ENCODE results near the gene RGL4.
"Not testable (repeated sequence)": the region's sequence is repeated elsewhere in the genome, so short reads cannot be mapped to it uniquely, and the experiment has no call there.

Gene RGL4, protein sequence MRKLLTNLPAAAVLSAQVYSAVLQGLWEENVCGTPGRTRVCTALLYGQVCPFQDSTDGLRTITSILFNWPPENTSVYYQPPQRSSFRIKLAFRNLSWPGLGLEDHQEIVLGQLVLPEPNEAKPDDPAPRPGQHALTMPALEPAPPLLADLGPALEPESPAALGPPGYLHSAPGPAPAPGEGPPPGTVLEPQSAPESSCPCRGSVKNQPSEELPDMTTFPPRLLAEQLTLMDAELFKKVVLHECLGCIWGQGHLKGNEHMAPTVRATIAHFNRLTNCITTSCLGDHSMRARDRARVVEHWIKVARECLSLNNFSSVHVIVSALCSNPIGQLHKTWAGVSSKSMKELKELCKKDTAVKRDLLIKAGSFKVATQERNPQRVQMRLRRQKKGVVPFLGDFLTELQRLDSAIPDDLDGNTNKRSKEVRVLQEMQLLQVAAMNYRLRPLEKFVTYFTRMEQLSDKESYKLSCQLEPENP

DNA sequence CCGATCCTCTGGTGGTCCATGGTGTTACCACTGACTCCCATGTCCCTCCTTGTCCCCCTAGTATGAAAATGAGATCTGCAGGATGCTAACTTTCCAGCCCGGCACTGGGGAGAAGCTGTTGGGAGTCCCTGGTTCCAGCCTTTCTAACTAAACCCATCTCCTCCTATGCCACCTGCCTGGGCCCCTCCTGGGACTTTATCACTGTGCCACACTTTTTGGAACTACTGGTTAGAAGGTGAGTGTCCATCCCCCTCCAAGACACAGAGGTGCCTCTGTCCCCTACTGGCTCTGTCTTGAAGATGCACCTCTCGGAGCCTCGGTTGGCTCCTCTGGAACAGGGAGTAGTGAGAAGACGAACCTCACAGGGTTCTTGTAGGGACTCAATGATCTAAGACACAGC lies at the start of gene RGL4:
TSS of gene RGL4 (plus strand) at position 301 of the 400 bp plus-strand sequence. CDS start 1,018 bp downstream, outside the sequence.
- FAIRE-seq = no peak

DNA sequence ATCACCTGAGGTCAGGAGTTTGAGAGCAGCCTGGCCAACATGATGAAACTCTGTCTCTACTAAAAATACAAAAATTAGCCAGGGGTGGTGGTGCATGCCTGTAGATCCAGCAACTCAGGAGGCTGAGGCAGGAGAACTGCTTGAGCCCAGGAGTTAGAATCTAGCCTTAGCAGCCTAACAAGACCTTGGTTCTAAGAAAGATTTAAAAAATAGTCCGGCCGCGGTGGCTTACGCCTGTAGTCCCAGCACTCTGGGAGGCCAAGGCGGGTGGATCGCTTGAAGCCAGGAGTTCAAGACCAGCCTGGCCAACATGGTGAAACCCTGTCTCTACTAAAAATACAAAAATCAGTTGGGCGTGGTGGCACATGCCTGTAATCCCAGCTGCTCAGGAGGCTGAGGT lies 44.3 kb upstream of the RGL4 start:
- FAIRE-seq = not testable (repeated sequence)

DNA sequence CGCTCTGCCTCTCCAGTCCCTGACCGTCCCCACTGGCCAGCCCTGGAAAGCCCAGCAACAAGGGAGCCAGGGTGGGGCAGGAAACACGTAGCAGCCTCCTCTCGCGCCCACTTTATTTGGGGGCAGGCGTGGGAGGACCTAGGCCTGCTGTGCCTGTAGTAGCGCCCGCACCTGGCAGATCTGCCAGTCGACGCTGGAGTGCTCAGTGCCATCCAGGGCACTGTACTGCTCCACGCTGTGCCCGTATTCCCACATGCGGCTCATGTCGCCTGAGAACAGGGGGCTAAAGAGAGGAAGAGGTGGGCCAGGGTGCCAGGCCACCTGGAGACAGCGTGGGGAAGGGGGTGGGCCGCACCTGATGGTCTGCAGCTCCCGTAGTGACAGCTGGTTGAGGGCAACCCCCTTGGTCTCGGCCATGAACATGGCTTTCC lies 41.7 kb upstream of the RGL4 start:
- FAIRE-seq = no peak

DNA sequence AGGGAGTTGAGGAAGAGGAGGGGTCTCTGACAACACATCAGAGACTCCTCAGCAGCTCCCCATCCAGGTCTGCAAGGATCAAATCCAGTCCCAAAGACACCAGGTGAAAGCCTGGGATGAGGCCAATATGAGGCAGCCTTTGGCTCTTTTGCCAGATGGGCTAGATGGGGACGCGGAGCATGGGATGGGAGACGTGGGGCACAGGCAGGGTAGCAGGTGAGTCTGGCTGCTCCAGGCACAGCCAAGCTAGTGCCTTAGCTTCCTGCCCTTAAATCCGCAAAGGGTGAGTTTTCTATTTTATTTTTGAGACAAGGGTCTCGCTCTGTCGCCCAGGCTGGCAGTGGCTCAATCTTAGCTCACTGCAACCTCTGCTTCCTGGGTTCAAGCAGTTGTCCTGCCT lies 39.1 kb upstream of the RGL4 start:
- no peak for FAIRE-seq

DNA sequence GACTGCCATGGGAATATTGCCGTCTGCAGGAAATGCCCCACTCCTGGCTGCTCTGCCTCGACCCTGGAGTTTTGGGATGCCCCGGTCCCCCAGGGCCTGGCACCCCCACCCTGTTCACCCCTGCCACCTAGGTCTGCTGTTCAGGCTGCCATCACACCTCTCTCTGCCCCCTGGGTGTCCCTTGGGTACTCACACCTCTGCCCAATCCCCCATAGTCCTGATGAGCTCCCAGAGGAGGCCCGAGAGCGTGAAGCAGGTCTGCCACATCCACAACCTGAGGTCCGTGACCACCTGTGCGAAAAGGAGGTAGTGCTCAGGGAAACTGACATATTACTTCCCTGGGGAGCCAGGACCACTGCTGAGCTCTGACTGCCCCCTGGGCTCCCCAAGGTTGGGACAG lies 38.5 kb upstream of the RGL4 start:
- no peak for FAIRE-seq

DNA sequence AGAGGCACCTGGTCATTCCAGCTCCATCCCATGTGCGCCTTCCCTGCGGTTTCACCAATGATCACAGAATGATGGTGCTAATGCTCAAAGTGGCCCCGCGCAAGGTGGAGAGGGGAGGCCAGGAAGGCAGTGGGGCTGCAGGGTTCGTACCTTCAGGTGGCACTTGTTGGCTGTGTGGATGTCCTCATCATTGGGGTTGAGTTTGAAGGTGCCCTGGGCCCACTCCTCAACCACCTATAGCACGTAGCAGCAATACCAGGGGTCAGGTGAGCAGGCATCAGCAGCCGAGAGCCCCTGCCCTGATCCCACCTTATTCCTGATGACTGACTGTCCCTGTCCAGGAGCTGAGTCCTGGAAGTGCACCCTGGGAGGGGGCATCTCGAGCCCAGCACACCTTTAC lies 38.1 kb upstream of the RGL4 start:
- no peak for FAIRE-seq

DNA sequence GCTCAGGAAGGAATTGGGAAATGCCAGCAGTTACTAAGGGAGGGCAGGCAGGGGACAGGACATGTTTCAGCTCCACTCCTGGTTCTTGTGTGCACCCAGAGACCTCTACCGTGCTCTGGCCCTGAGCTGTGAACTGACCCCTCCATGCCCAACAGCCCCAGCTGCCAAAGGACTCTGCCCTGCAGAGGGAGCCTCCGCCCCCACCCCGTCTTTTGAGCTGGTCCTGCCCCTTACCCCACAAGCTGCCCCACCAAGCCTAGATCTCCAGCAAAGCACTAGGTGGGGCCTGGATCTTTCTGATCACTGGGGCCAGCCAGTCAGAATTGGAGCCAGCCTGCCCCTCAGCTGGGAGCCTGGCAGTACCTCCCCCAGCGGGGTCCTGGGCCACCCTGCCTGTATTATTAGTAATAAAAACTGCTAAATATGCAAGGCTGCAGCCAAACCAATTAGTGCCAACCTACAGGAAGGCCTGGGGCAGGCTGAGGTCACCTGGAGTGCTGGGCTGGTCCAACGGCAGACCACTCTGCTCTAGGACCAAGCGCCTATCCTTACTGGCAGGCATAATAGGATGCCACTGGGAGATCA lies 34.8 kb upstream of the RGL4 start:
- FAIRE-seq = no peak

DNA sequence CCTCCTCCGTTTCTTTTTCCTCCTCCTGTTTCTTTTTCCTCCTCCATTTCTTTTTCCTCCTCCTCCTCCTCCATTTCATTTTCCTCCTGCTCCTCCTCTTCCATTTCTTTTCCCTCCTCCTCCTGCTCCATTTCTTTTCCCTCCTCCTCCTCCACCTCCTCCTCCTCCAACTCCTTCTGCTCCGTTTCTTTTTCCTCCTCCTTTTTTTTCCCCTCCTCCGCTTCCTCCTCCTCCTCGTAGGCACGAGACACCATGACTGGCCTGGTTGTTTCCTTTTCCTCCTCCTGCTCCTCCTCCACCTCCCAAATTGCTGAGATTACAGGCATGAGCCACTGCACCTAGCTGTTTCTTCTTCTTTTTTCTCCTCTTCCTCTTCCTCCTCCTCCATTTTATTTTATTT lies 33.1 kb upstream of the RGL4 start:
- FAIRE-seq = no peak

DNA sequence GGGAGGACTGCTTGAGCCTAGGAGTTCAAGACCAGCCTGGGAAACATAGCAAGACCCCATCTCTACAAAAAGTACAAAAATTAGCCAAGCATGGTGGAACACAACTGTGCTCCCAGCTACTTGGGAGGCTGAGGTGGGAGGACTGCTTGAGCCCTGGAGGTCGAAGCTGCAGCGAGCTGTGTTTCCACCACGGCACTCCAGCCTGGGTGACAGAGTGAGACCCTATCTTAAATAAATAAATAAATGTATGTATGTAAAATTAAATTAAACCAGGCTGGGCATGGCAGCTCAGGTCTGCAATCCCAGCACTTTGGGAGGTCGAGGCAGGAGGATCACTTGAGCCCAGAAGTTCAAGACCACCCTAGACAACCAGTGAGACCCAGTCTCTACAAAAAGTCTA lies 30.4 kb upstream of the RGL4 start:
- FAIRE-seq = not testable (repeated sequence)

DNA sequence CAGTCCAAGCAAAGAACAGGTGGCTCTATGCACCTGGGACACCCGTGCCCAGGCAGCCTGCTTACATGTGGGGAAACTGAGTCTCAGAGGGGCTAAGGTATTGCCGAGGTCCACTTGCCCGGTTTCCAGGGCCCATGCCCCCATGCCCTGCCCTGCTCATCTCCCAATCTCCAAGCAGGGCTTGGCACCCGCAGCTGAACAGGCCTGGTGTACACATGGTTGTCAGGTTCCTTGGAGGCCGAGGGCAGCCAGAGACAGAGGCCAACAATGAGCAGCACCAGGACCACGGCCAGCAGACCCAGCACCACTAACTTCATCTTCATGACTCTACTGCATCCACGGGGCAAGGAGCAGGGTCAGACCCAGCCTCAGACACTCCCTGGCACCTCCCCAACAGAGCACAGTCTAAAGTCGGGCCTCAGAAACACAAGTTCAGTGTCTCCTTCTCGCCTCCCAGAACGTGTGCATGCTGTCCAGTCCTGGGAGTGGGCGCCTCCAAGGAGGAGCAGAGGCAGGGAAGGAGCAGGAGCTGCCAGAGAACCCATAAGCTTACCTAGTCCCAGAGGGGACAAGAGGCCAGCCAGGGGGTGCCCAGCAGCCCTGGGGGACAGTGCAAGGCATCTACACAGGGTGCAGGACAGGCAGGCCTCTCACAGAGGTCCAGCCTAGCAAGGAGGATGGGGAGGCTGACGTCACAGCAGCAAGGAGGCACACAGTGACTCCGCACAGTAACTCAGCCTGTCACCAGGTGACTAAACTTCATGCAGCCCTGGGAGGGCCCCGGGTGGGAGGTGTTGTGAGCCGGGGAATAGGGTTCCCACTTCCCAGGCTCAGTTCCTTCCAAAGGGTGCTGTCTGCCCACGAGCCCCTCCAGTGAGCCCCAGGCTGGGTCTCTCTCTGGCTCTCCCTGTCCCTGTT lies 20.2 kb upstream of the RGL4 start:
- FAIRE-seq = no peak

DNA sequence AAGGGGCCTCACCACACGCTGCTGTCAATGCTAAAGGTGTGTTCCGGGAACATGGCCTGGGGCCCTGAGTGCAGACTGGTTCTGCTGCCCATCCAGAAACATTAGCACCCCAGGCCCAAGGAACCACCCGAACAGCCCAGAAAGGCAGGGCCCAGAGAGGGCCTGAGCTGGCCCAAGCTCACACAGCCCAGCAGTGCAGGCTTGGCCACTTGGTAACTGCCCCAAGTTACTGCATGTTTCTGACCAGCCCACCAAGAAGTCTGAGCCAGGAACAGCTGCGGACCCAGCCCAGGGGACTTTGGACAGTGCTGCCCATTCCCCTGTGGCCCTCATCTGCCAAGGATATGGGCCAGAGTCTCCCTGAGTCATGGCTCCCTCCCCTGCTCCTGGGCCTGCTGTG lies 19.4 kb upstream of the RGL4 start:
- not testable (repeated sequence) for FAIRE-seq

DNA sequence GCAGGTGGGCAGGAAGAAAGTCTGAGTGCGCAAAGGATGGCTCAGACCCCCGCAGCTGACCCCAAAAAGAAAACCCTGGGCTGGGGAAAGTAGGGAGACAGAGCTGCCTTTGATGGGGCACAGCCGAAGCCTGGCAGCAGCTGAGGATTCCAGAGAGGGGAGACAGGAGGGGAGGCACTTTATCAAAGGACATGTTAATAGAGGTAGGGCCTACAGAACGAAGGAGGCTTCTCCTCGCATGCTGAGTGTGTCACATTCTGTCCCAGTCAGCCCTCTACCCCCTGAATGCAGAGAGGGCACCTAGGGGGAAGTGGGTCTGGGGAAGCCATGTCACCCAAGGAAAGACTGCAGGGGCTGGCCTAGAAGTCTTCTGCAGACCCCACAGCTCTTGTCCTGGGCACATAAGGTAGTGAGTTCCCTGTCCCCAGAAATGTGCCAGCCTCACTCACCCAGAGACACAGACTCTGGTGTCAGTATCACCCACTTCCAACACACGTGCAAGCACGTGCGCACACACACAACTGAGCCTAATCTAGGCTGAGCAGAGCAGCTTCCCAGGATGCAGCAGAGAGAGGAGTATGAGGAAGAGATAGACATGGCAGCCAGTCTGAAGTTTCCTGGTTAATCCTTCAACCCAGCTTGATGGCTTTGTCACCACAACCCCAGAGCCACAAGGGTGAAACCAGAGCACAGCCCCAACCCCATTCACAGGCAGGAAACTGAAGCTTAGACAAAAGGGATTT lies 18.3 kb upstream of the RGL4 start:
- not testable (repeated sequence) for FAIRE-seq

DNA sequence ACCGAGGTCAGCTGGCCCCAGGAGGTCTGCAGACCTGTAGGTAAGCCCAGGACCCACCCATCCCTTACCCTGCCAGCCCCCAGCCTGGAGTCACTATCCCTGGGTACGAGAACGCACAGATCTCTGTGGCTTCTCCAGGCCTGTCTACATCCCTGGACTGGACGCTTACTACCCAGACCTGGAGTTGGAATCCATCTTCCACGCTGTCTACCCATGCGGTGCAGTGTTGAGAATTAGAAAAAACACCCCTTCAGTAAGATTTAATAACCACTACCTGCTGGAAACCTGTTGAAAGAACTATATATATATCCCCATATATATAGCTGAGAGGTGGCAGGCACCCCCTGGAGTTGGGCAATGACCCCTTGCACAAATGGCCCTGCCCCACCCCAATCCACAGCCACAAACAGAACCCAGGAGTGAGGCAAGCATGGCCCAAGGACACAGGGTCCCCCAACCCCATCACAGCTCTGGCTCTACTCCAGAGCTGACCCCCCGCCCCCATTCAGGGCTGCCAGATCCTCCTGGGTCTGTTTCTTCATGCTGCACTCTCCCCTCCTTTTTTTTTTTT lies 17.7 kb upstream of the RGL4 start:
- FAIRE-seq = no peak

DNA sequence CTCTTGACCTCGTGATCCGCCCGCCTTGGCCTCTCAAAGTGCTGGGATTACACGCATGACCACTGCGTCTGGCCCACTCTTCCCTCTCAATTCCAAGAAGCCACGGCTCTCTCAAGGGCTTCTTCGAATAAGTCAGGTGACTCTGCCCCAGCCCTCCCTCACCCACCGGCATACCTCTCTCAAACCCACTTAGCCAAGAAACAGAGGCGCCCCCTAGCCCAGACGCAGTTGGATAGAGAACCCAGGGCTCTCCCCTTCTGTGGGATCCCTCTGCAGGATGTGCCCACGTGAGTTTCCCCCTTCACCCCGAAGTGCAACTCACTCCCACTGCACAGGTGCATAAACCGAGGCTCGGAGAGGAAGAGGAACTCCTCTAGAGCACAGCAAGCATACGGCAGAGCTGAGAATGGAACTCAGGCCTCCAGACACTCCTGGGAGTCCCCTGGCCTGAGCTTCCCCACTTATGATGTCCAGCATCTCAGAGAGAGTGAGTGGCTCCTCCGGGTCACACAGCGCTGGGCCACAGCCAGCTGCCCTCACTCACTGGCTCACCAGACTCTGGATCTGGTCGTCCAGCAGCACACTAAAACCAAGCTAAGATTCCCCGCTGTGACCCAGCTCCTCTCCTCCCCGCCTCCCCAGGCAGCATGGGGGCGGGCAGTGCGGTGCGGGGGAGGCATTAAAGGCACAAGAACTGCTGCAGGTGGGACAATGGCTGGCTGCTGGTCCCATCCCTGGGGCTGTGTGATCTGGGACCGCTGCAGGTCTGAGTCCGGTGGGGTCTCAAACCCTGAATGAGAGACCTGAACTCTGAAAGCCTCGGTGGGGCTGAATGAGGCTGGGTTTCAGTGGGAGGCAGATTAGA lies 16.8 kb upstream of the RGL4 start:
- no peak for FAIRE-seq

DNA sequence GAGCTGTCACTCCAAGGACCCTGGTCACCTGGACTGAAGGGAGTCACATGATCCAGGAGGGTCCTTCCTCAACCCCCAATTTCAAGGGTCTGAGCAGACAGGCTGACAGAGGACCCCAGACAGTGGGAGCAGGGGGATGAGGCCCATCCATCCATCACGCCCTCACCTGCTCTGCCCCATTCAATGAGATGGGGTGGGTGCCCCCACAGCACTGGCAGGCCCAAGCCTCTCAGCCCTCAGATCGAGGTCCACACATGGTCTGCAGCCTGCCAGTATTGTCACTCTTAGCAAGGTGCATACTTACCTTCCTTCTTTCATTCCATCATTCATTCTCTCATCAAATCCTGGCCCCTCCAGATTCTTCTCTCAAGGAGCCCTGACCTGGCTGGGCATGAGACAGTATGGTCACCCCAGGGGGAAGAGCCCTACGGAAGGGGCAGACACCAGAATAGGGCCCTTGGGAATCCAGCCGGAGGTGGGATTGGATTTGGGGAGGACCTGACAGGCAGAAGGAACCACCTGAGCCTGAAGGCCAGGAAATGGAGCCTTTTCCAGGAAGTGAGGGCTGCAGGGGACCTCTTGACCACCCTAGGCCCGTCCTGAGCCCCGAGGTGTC lies 15.8 kb upstream of the RGL4 start:
- not testable (repeated sequence) for FAIRE-seq

DNA sequence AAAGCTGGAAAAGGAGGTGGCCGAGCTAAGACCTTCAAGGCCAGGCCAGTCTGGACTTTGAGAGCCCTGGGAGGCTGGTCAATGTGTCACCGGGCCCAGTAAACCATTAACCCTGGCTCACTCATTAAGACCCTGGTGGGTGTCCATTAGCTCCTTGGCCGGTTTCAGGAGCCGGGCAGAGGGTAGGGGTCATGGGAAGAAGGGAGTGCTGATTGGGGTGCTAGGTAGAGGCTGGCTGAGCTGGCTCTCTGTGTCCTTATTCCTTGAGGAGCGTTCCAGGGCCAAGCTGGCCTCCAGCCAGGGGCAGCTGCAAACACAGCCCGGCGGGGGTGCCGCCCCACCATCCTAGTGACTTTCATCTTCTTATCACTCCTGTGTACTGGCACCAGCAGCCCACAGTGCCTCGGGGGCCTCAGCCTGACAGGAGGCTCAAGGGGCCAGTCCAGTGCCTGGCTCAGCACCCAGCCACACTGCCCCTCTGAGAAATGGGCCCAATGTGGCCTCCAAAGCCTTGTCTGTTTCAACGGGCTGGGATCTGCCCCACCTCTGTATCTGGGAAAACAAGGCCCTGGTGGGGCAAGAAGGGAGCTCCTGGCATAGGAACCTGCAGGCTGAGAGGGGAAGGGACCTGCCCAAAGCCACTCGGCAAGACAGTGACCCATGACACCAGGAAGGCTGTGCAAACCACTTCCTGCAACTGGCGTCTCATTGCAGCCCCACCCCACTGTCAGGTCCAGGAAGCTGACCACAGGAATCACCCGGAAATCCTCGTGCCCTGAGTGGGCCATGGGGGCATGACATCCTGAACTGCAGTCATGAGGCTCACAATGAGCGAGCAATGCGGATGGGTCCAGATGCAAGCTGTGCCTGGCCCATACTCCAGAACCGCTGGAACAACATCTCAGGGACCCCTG lies 15.1 kb upstream of the RGL4 start:
- FAIRE-seq = no peak

DNA sequence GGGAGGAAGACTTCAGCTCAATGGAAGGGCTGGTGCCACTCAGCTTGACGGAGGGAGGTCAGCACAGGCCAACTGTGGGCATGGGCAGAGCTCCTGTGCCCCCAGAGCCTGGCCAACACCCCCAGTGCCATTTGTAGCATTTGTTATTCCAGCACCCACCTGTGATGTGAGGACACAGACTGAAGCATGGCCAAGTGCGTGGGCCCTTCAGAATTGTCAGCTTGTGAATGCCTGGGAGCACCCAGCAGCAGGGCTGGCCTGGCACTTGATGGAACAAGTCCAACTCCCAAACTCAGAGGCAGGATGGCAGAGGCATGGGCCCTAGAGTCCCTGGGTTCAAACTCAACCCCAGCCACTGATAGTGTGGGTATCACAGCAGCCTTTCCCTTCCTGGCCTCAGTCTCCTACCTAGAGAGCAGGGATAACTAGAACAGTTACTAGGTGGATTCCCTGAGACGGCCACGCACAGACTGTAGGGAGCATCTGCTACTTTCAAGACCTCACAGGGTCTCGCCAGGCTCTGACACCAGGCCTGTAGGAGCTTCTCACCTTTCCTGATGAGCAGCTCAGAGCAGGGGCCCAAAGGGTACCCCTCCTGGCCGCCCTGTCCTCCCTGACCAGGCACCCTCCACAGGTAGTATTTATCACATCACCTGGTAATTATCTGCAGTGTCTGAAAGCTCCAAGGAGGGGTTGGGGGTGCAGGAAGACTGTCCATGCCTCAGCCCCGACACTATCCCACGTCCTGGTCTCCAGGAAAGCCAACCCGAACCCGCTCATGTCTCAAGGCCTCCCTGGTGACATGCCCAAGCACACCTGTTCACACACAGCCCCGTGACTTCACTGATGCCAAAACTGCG lies 13.7 kb upstream of the RGL4 start:
- FAIRE-seq = not testable (repeated sequence)

DNA sequence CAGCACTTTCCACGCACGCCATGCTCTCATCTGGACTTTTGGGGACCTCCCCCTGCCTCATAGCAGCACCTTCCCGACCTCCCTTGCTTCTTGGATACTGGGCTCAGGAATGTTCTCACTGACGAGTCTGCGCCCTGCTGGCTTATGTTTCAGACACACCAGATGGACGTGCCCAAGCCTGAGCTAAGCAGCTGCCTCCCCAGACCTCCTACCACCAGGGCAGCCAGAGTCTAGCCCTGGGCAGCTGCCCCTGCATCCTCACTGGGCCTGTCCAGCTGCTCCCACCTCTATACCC lies 13.2 kb upstream of the RGL4 start:
- FAIRE-seq = no peak

DNA sequence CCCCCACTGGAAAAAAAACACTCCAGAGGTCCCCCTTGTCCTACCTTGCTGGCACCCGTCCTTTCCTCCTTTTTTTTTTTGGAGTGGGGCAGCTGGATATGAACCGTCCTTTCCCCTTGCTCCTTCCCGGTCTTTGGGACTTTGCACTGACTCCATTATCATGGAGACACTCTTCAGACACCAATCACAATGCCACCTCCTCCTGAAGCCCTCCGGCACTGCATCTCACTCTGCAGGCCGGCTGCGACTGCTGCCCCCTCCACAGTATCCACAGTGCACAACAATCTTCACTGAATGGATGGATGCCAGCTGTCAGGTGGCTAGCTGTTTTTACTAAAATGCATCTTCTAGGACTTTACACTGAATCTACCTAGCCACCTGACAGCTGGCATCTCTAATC lies 12.7 kb upstream of the RGL4 start:
- FAIRE-seq = no peak
